Keratinocyte (primary cell): ENCODE results near the gene PRKAG2. TPM values are rescaled to one million over a fixed set of nuclear protein-coding genes. Genes with fewer than 3 reads are reported as not detected.

Experiments
- DNase-seq: peaks from one replicate; pipeline ENCODE4 v3.0.0-alpha.2; 2011; ENCODE audit warnings: low read depth, missing footprints, low spot score
- FAIRE-seq: peaks from 2 replicates; lab custom pipeline; 2011; peaks lifted over from hg19 to GRCh38; lab: Jason Lieb, UNC
- H2AFZ ChIP-seq: 2 replicates; pipeline ENCODE4 v1.6.0; 2012; ENCODE audit warnings: low read length, control low read depth, inconsistent platforms; ENCODE audit not compliant: control insufficient read depth
- H3K27ac ChIP-seq: 2 replicates; pipeline ENCODE4 v1.5.1; 2011; ENCODE audit warnings: low read length; ENCODE audit not compliant: control insufficient read depth, insufficient read depth
- H3K27me3 ChIP-seq: 3 replicates; pipeline ENCODE4 v1.6.0; 2011; ENCODE audit warnings: low read length; ENCODE audit not compliant: control insufficient read depth, insufficient read depth; ENCODE audit errors: extremely low read depth
- H3K36me3 ChIP-seq, 2 experiments: 2 replicates in 1 of 2; 3 replicates in 1 of 2; pipeline ENCODE4 v1.5.1; 2011; ENCODE audit warnings: low read length in 2 of 2, mild to moderate bottlenecking in 1 of 2; ENCODE audit not compliant: control insufficient read depth in 2 of 2, insufficient read depth in 2 of 2; ENCODE audit errors: extremely low read depth in 1 of 2
- H3K4me1 ChIP-seq: 3 replicates; pipeline ENCODE4 v1.5.1; 2011; ENCODE audit warnings: low read length; ENCODE audit not compliant: control insufficient read depth, insufficient read depth; ENCODE audit errors: extremely low read depth
- H3K4me2 ChIP-seq: 3 replicates; pipeline ENCODE4 v1.6.0; 2011; ENCODE audit warnings: low read depth, low read length; ENCODE audit not compliant: control insufficient read depth, insufficient read depth; ENCODE audit errors: extremely low read depth
- H3K4me3 ChIP-seq, 3 experiments: fragments of 200-600 bp in 1 of 3; sonication (generic) in 1 of 3; 2 replicates in 2 of 3; 3 replicates in 1 of 3; pipeline ENCODE4 v1.5.1; 2011 to 2016; ENCODE audit warnings: low read length in 3 of 3, mild to moderate bottlenecking in 3 of 3, control low read depth in 2 of 3, inconsistent platforms in 1 of 3, low read depth in 1 of 3, mixed read lengths in 1 of 3, mixed run types in 1 of 3, moderate library complexity in 1 of 3; ENCODE audit not compliant: control insufficient read depth in 2 of 3, insufficient read depth in 2 of 3; ENCODE audit errors: extremely low read depth in 1 of 3
- H3K79me2 ChIP-seq: 2 replicates; pipeline ENCODE4 v1.6.0; 2012; ENCODE audit warnings: low read length; ENCODE audit not compliant: control insufficient read depth, insufficient read depth
- H3K9ac ChIP-seq: 3 replicates; pipeline ENCODE4 v1.6.0; 2011; ENCODE audit warnings: low read length; ENCODE audit not compliant: control insufficient read depth, insufficient read depth; ENCODE audit errors: extremely low read depth
- H3K9me1 ChIP-seq: 3 replicates; pipeline ENCODE4 v1.6.0; 2011; ENCODE audit warnings: low read length; ENCODE audit not compliant: control insufficient read depth, insufficient read depth; ENCODE audit errors: extremely low read depth
- H3K9me3 ChIP-seq: 2 replicates; pipeline ENCODE4 v1.5.1; 2012; ENCODE audit warnings: low read depth, low read length; ENCODE audit not compliant: control insufficient read depth
- H4K20me1 ChIP-seq: 3 replicates; pipeline ENCODE4 v1.6.0; 2011; ENCODE audit warnings: low read length; ENCODE audit not compliant: control insufficient read depth, insufficient read depth; ENCODE audit errors: extremely low read depth
- EZH2 ChIP-seq: IDR thresholded peaks from one replicate; pipeline ENCODE4 v1.6.1; 2012; ENCODE audit warnings: inconsistent platforms, mild to moderate bottlenecking, low read length, moderate library complexity
- dilution Hi-C: fragments of 300-500 bp; cut with MboI; formaldehyde crosslinking; loops from one replicate; pipeline ENCODE4 v1.7.0; 2020; ENCODE audit warnings: low sequenced_read_pairs; ENCODE audit not compliant: extremely low pct_ligation_motif_present
- polyA plus RNA-seq, 5 experiments: library from polyadenylated mRNA; depleted of rRNA in 3 of 5; stranded (reverse) in 3 of 5; stranded (forward) in 1 of 5; unstranded in 1 of 5; fragments of >200 nt; gene quantifications; 1 replicate in 1 of 5; 2 replicates in 3 of 5; 3 replicates in 1 of 5; pipeline versions ENCODE4 v1.2.1 to v1.2.3, GENCODE V29; 2011 to 2012; ENCODE audit warnings: missing spikeins in 2 of 5, low read depth in 1 of 5, low replicate concordance in 1 of 5
- TF ChIP-seq, protein P1 (sequence below), 3 experiments: IDR thresholded peaks in 1 of 3; conservative IDR thresholded peaks in 1 of 3; optimal IDR thresholded peaks in 1 of 3; 2 replicates in 2 of 3; 3 replicates in 1 of 3; pipeline versions ENCODE3 to v1.5.1; 2011; ENCODE audit warnings: low read length in 3 of 3, mild to moderate bottlenecking in 3 of 3, moderate library complexity in 2 of 3, control low read depth in 1 of 3, inconsistent platforms in 1 of 3; ENCODE audit not compliant: insufficient read depth in 2 of 3; ENCODE audit errors: extremely low read depth in 1 of 3

The PRKAG2 gene
- polyA plus RNA-seq, 1 donor (not counting 4 experiments of a cell fraction or from before 2014, with no cell fraction given) = 39.5 TPM

DNA sequence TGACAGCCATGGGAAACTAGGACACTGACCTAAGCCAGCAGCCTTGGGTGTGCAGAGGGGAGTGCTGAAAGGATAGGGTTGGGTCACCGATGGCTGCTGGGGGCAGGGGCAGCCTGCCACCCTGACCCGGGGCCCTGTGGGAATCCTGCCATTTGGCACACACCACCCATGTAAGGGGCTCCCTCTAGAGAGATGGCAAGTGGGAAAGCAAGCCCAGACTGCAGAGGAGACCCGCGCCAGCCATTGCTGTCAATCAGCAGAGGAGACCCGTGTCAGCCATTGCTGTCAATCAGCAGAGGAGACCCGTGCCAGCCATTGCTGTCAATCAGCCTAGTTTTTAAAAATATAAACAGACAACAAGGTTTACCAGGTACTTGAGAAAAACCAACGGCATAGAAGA is 27.4 kb upstream of the PRKAG2 start:
- Histone ChIP-seq H3K9me1 (no peaks in the 10 kb centered on the region), H3K9me3 (no peaks in the 10 kb centered on the region), H3K4me3 (no peak overlapping the region), H3K4me1 (no peaks in the 10 kb centered on the region), H3K27me3 (peaks cover 10% of the 10 kb centered on the region), H3K27ac (no peak overlapping the region), H3K79me2 (no peaks in the 10 kb centered on the region), H3K4me2 (no peak overlapping the region), H4K20me1 (no peaks in the 10 kb centered on the region), H2AFZ (no peak overlapping the region), H3K36me3 (no peaks in the 10 kb centered on the region), H3K9ac (no peak overlapping the region)
- TF ChIP-seq EZH2 = no peak
- TF ChIP-seq, protein P1, sequence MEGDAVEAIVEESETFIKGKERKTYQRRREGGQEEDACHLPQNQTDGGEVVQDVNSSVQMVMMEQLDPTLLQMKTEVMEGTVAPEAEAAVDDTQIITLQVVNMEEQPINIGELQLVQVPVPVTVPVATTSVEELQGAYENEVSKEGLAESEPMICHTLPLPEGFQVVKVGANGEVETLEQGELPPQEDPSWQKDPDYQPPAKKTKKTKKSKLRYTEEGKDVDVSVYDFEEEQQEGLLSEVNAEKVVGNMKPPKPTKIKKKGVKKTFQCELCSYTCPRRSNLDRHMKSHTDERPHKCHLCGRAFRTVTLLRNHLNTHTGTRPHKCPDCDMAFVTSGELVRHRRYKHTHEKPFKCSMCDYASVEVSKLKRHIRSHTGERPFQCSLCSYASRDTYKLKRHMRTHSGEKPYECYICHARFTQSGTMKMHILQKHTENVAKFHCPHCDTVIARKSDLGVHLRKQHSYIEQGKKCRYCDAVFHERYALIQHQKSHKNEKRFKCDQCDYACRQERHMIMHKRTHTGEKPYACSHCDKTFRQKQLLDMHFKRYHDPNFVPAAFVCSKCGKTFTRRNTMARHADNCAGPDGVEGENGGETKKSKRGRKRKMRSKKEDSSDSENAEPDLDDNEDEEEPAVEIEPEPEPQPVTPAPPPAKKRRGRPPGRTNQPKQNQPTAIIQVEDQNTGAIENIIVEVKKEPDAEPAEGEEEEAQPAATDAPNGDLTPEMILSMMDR (optimal IDR thresholded peaks at IDR 0.05 in 1 of 3, IDR thresholded peaks at IDR 0.05 in 1 of 3, conservative IDR thresholded peaks at IDR 0.05 in 1 of 3; ENCODE audit: extremely low read depth in 1 of 3, insufficient read depth in 2 of 3, low read length in 3 of 3) = no peak
- dilution Hi-C loops = no loop called here
- FAIRE-seq (no peak), DNase-seq (no peak)

DNA sequence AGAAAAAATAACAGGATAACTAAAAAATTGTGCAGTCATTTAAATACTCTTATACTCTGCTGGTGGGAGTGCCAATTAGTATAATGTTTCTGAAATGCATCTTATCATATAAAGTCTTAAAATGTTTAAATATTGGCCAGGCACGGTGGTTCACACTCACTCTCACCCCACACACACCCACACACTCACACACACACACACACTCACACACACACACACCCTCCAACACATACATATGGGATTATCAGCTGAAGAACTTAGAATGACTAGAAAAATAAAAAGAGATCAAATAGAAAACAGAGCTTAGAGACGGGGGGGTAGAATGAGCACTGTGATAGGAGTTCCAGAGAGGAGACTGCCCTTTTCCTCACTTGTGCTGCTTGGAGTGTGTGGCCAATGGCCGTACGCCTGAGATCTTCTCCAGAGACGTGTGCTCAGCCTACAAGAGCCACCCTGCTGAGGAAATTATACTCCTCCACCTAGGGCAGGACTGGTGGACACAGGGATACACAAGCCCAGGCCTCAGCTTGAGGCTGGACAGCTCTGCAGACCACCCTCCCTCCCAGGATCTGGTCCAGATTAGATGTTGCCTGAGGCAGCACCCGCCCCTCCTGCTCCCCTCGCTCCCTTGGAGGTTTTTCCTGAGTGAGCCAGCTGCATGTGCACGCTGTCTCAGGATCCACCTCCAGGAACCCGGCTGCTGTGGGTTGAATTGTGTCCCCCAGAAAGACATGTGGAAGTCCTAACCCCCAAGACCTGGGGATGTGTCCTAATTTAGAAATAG is 26.5 kb upstream of the PRKAG2 start:
- Histone ChIP-seq H3K9me1 (no peaks in the 10 kb centered on the region), H3K4me1 (no peaks in the 10 kb centered on the region), H3K36me3 (no peaks in the 10 kb centered on the region), H3K9me3 (no peaks in the 10 kb centered on the region), H3K4me3 (no peak overlapping the region), H3K4me2 (no peak overlapping the region), H3K9ac (no peak overlapping the region), H2AFZ (no peak overlapping the region), H3K27me3 (peaks cover 12% of the 10 kb centered on the region), H3K27ac (no peak overlapping the region), H3K79me2 (no peaks in the 10 kb centered on the region), H4K20me1 (no peaks in the 10 kb centered on the region)
- FAIRE-seq (no peak), DNase-seq (no peak)
- no peak for TF ChIP-seq EZH2
- TF ChIP-seq, protein P1 (optimal IDR thresholded peaks at IDR 0.05 in 1 of 3, IDR thresholded peaks at IDR 0.05 in 1 of 3, conservative IDR thresholded peaks at IDR 0.05 in 1 of 3; ENCODE audit: extremely low read depth in 1 of 3, insufficient read depth in 2 of 3, low read length in 3 of 3) = no peak
- dilution Hi-C loops = no loop called here
